ENCODE results near the gene CSK.

CSK gene

GRCh38 chr15:74746389-74746788, 35.5 kb upstream of the CSK start:
- H3K27ac ChIP-seq = no peak overlapping the region
- peaks cover 19% of the 10 kb centered on the region for H3K27me3 ChIP-seq
- no peak overlapping the region for H3K4me3 ChIP-seq (ENCODE audit: low read depth in 1 of 2, low read length in 1 of 2)
- H3K4me1 ChIP-seq (ENCODE audit: control insufficient read depth in 1 of 2, insufficient read depth in 1 of 2, low read depth in 1 of 2, low read length in 1 of 2) = no peaks in the 10 kb centered on the region
- no peaks in the 10 kb centered on the region for H3K36me3 ChIP-seq
- no peaks in the 10 kb centered on the region for H3K9me3 ChIP-seq
- no peak for TF ChIP-seq CTCF (IDR thresholded peaks at IDR 0.05)

- H3K27me3 ChIP-seq = peaks cover 14% of the 10 kb centered on the region
- H3K4me3 ChIP-seq (ENCODE audit: low read depth in 1 of 2, low read length in 1 of 2) = no peak within 1 kb of the TSS
- no peaks in the 10 kb centered on the region for H3K9me3 ChIP-seq
- H3K4me1 ChIP-seq (ENCODE audit: control insufficient read depth in 1 of 2, insufficient read depth in 1 of 2, low read depth in 1 of 2, low read length in 1 of 2) = no peaks in the 10 kb centered on the region
- TF ChIP-seq CTCF (IDR thresholded peaks at IDR 0.05) = no peak
- no peaks in the 10 kb centered on the region for H3K36me3 ChIP-seq
- H3K27ac ChIP-seq = no peak within 1 kb of the TSS
These were observed 33.4 kb upstream of the CSK start, which contains the start of gene CYP1A2 for GRCh38 chr15:74748322-74748946. CYP1A2 (plus strand) TSS chr15:74748845; CDS start chr15:74749739, 894 bp downstream.

- Histone ChIP-seq H3K27me3 (peaks cover 13% of the 10 kb centered on the region), H3K4me3 (ENCODE audit: low read depth in 1 of 2, low read length in 1 of 2) (no peak overlapping the region), H3K27ac (no peak overlapping the region), H3K4me1 (ENCODE audit: control insufficient read depth in 1 of 2, insufficient read depth in 1 of 2, low read depth in 1 of 2, low read length in 1 of 2) (no peaks in the 10 kb centered on the region), H3K36me3 (no peaks in the 10 kb centered on the region), H3K9me3 (no peaks in the 10 kb centered on the region)
- TF ChIP-seq CTCF (IDR thresholded peaks at IDR 0.05) = no peak
These were observed 32.0 kb upstream of the CSK start for GRCh38 chr15:74749832-74750231.

GRCh38 chr15:74750751-74751150, 31.1 kb upstream of the CSK start:
- Histone ChIP-seq H3K4me1 (ENCODE audit: control insufficient read depth in 1 of 2, insufficient read depth in 1 of 2, low read depth in 1 of 2, low read length in 1 of 2) (no peaks in the 10 kb centered on the region), H3K4me3 (ENCODE audit: low read depth in 1 of 2, low read length in 1 of 2) (no peak overlapping the region), H3K27me3 (peaks cover 5% of the 10 kb centered on the region), H3K27ac (no peak overlapping the region), H3K9me3 (no peaks in the 10 kb centered on the region), H3K36me3 (no peaks in the 10 kb centered on the region)
- TF ChIP-seq CTCF (IDR thresholded peaks at IDR 0.05) = no peak

- Histone ChIP-seq H3K4me3 (ENCODE audit: low read depth in 1 of 2, low read length in 1 of 2) (no peak overlapping the region), H3K27ac (no peak overlapping the region)
These were observed 29.9 kb upstream of the CSK start for GRCh38 chr15:74752011-74752410.

More at GRCh38 chr15:74752011-74752410, 29.9 kb upstream of the CSK start:
- no peaks in the 10 kb centered on the region for H3K9me3 ChIP-seq
- no peaks in the 10 kb centered on the region for H3K36me3 ChIP-seq
- TF ChIP-seq CTCF (IDR thresholded peaks at IDR 0.05) = no peak
- no peaks in the 10 kb centered on the region for H3K27me3 ChIP-seq
- no peaks in the 10 kb centered on the region for H3K4me1 ChIP-seq (ENCODE audit: control insufficient read depth in 1 of 2, insufficient read depth in 1 of 2, low read depth in 1 of 2, low read length in 1 of 2)
